Fibroblast of peridontal ligament (primary cell): ENCODE data around the gene HLA-E.
"Not testable (repeated sequence)": the region's sequence is repeated elsewhere in the genome, so short reads cannot be mapped to it uniquely, and the experiment has no call there.

ENCODE experiments used
- DNase-seq: peaks from one replicate; pipeline ENCODE4 v3.0.0-alpha.2; 2010; ENCODE audit errors: extremely low read depth

HLA-E gene

GRCh38 chr6:30489081-30490025 is at the start of gene HLA-E:
HLA-E (plus strand) TSS chr6:30489509; CDS start chr6:30489532, 23 bp downstream.
- DNase-seq: peak; percentile 100

- no peak for DNase-seq
Measured at GRCh38 chr6:30441171-30441570, 48.1 kb upstream of the HLA-E start.

DNA sequence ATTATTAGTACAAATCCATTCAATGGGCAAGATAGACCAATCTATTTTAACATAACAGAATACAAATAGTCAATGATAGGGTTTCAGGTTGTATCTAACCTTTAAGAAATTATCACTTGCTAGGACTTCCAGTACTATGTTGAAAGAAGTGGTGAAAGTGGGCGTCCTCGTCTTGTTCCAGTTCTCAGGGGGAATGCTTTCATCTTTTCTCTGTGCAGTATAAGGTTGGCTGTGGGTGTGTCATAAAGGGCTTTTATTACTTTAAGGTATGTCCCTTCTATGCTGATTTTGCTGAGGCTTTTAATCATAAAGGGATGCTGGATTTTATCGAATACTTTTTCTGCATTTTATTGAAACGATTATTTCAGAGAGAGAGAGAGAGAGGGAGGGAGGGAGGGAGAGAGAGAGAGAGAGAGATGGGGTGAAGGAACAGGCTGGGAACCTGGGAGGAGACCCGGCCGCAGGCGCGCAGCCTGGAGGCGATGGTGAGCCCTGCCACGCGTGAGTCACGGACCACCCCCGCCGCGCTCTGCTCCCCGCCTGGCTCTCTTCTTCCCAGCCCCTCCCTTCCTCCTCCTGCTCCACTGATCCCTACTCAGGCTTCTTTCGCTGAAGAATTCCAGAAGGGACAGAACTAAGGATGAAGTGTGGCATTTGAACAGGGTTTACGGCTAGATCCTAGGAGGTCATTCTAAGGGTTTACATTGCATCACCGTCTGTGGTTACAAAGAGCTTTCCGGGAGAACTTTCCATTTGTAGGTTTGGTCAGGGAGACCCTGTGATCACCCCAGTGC is 45.5 kb upstream of the HLA-E start:
- peak; percentile 14 for DNase-seq

DNA sequence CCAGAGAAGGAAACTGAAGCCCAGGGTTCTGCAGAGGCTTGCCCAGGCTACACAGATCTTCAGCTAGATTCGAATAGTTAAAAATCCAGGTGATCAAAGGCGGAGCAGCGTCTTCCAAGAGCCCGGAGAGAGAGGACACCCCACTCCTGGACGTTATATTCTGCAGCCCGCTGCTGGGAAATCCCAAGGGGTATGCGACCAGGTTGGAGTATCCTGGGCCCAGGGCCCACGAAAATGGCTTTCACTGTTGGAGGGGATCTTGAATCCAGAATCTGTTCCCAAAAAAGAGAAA is 44.9 kb upstream of the HLA-E start:
- no peak for DNase-seq

DNA sequence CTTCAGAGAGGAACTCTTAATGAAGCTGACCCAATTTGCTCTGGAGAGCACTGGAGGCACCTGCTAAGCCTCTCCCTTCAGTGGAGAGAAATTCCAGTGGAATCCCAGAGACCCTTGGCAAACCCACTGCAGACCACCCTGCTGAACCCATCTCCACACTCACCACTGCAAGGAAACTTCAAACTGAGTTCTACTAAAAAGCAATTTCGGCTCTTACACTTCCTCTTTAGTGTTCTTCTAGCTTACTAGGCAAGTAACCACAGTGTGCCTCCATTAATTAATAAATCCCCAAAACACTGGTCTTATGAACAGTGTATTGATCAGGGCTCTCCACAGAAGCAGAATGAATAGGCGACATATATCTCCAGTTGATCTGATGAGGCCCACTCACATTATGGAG is 43.0 kb upstream of the HLA-E start:
- DNase-seq: no peak

- DNase-seq: no peak
Measured at GRCh38 chr6:30447237-30447636, 42.1 kb upstream of the HLA-E start.

DNA sequence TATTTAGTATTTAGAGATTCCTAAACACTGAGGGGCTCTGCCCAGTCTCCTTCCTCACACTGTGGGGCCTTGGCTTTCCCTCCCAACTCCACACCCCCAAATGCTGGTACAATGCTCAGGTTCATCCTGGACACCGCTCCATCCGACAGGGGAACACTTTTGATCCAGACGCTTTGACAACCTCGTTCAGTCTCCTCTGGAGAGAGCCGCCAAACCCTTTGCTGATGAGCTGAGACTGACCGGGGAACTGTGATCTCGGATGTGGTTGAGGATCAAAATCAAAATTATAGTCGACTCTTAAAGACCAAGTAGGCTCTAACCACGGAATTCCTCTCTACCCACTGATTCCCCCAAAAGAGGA is 38.8 kb upstream of the HLA-E start:
- DNase-seq: no peak

GRCh38 chr6:30450909-30451841 is 38.1 kb upstream of the HLA-E start:
- peak; percentile 80 for DNase-seq

DNA sequence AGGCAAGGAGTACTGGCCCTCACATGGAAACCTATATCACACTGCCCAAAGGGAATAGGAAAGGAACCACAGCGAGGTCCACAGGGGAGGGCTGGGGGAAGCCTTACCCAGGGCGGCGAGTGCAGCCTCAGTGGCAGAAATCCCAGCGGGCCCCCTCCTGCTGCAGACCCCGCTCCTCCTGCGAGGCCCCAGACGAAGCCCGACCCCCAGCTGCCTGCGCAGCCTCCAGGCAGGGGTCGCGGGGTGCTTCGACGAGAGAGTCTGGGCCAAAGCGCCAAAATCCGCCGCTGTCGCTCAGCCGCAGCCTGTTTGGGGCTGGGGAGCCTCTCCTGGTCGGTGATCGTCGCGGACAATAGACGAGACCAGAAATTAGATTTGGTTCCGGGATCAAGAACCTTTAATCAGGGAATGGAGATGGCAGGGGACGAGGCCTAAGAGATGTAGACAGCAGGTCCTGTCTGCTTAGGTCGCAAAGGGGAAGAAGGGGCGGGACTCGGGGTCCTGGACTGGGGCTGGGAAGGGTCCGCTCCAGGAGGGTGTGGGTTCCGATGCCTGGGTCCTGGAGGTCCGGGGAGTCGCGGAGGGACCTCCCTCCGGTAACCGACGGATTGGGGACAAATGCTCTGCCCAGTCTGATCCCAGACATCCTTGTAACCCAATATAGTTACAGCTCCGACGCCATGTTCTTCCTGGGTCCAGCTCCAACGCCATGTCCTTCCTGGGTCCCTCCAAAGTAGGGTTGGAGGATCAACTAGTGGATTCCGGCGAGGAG is 36.4 kb upstream of the HLA-E start:
- no peak for DNase-seq

- peak; percentile 81 for DNase-seq
Measured at GRCh38 chr6:30453508-30454116, 35.7 kb upstream of the HLA-E start.

- no peak for DNase-seq
Measured at GRCh38 chr6:30459145-30459544, 30.2 kb upstream of the HLA-E start.

DNA sequence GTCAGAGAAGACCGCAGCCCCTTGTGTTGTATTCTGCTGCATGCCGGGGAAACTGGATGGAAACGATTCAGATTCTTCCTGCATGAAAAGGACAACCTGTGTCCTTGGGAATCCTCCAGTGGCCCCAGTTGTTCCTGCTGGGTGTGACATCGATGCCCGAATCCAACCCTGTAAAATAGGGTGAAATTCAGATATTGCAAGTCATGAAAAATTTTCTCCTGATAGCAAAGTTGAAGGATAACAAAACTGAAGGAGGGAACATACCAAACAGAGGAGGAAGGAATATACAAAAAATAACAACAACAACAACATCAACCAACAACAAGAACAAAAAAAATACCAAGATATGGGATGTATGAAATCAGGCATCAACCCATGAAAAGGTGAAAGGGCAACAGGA is 28.3 kb upstream of the HLA-E start:
- no peak for DNase-seq

DNA sequence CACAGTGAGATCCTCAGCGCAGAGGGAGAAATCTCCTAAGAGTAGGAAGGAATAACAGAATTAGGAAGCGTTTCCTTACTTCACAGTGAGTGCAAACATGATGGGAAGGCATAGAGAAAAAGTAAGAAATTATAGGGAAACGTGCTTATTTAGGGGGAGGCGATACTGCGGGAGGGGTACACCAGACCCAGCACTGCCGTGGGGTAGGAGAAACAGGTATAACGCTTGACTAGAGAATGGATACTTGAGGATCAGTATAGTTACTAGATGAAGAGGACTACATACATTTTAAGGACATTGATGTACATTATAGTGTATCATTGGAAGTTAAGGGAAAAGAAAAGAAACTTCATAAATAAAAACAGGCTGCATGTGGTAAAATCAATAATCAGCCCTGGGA is 26.8 kb upstream of the HLA-E start:
- DNase-seq: no peak

DNA sequence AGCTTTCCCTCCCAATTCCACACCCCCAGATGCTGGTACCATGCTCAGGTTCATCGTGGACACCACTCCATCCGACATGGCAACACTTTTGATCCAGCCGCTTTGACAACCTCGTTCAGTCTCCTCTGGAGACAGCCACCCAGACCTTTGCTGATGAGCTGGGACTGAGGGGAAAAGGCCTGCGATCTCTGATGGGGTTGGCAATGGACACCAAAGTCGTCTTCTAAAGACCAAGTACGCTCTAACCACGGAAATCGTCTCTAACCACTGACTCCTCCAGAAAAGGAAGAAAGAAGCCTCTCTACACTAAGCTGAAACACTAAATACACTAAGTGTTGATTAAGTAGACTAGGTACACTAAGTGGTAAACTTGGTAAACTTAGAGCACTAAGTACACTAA is 26.1 kb upstream of the HLA-E start:
- DNase-seq: no peak

DNA sequence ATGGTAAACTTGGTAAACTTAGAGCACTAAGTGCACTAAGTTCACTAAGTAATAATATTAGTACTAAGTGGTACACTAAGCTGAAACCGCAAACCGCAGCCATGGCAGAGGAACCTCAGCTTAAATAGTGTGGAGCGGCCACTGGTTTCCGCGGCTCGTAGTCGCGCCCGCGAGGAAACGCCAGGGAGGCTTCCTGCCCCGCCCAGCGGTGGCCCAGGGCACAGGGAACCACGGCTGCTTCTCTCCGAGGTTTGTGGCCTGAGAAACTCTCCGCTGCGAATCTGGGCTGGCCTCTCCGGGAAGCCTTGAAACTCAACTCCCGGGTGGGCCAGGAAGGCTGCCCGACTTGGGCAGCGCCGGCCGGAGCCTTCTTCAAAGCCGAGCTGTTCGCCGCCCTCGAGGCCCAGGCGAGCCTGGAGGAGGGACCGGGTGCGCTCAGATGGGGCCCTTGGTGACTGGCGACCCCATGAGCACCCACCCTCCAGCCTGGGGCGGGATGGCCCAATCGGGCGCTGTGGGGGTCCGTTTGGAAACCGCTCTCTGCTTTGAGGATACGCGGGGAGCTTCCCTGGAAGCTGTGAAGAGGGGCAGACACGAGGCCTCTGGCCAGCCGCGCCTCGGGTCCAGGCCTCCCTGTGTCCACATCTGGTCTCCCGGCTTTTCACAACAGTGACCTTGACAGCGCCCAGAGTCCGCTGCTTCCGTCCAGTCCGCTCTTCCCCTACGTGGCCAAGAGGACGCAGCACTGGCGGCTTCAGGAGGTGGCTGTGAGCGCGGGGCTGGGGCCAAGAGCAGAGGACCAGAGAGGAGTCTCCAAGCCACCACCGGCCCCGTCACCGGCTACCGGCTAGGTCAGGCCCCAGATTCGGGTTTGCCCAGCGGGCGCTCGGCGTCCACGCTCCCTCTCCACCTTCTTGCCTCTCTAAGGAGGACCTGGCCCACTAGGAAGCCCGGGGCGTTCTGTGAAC is 25.4 kb upstream of the HLA-E start:
- DNase-seq: peak; percentile 15

DNA sequence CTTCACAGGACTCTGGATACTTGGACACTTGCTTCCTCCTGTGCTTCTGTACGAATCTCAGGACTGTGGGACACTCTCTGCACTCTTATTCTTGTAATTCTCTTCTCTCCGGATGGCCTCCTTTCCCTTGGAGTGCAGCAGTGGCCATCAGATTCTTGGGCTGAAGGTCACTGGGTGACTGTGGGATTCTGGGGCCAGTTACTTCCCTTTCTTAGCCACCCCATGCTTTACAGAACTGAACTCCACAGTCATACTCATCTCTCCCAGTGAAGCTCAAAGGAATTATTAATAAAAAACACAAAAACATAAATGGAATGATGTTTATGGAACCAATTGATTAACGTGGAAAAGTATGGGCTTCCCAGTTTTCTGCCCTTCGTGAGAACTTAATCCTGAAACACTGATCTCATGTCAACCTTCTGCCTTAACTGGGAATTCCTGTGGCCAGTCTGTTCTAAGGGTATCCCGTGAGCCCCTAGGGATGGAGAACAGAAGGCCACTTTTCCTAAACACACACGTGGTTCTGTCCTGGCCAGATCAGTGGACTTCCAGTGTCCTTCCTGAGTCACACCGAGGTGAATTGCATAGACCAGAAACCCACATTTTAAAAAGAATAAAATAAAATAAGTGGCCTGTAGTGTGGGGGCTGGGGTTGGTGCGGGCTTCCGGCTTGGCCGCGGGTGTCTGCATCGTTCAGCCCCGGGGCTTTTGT is 23.6 kb upstream of the HLA-E start:
- no peak for DNase-seq

DNA sequence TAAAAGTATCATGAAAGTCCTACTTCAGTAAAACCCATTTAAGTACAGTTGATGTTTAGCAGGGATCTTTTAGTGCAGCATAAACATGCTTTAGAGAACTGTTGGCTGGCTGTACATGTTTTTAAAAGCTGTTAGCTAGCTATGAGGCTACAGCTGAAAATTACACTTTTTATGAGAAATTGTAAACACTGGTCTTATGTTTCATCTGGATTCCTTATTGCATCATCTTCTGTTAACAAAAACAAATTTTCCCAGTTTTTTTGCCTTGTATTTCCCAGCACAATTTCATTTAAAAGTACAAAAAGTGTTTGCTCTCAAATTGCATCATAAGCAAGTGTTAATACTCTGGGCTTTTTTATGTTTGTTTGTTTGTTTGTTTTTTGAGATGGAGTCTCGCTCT is 18.3 kb upstream of the HLA-E start:
- DNase-seq: peak; percentile 46

DNA sequence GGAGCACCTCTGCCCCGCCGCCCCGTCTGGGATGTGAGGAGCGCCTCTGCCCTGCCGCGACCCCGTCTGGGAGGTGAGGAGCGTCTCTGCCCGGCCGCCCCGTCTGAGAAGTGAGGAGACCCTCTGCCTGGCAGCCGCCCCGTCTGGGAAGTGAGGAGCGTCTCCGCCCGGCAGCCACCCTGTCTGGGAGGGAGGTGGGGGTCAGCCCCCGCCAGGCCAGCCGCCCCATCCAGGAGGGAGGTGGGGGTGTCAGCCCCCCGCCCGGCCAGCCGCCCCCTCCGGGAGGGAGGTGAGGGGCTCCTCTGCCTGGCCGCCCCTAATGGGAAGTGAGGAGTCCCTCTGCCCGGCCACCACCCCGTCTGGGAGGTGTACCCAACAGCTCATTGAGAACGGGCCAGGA is 14.2 kb upstream of the HLA-E start:
- DNase-seq: not testable (repeated sequence)
